Astrocyte of the cerebellum (primary cell): ENCODE results near the gene PARVG.

ENCODE experiments used
- DNase-seq: peaks from one replicate; pipeline ENCODE4 v3.0.0-alpha.2; 2011; ENCODE audit warnings: low read depth
- H3K4me3 ChIP-seq: 2 replicates; pipeline ENCODE4 v1.5.1; 2011; ENCODE audit warnings: mild to moderate bottlenecking, low read depth, low read length, moderate library complexity
- in situ Hi-C: cut with HindIII; loops from 2 replicates; pipeline ENCODE4 v1.10.0; 2017; ENCODE audit warnings: low sequenced_read_pairs
- TF ChIP-seq, protein P1 (sequence below): IDR thresholded peaks from 2 replicates; pipeline ENCODE4 v1.5.1; 2012; ENCODE audit warnings: low read length, low read depth, moderate library complexity, mild to moderate bottlenecking; ENCODE audit errors: missing control alignments

Gene PARVG

DNA sequence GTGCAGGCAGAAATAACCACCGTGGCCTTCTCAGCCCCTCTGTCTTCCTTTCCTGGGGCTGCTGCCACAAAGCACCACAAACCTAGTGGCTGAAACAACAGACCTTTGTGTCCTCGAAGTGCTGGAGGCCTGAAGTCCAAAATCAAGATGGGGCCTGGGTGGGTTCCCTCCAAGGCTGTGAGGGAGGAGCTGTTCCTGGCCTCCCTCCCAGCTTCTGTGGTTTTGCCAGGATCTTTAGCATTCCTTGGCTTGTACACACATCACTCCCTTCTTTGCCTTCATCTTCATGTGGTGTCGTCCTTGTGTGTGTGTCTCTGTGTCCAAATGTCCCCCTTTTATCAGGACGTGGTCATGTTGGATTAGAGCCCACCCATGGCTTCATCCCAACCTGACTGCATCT is 29.0 kb upstream of the PARVG start:
- TF ChIP-seq, protein P1, sequence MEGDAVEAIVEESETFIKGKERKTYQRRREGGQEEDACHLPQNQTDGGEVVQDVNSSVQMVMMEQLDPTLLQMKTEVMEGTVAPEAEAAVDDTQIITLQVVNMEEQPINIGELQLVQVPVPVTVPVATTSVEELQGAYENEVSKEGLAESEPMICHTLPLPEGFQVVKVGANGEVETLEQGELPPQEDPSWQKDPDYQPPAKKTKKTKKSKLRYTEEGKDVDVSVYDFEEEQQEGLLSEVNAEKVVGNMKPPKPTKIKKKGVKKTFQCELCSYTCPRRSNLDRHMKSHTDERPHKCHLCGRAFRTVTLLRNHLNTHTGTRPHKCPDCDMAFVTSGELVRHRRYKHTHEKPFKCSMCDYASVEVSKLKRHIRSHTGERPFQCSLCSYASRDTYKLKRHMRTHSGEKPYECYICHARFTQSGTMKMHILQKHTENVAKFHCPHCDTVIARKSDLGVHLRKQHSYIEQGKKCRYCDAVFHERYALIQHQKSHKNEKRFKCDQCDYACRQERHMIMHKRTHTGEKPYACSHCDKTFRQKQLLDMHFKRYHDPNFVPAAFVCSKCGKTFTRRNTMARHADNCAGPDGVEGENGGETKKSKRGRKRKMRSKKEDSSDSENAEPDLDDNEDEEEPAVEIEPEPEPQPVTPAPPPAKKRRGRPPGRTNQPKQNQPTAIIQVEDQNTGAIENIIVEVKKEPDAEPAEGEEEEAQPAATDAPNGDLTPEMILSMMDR: no peak
- no peak overlapping the region for H3K4me3 ChIP-seq
- in situ Hi-C loops: loop anchor here (10.0 kb wide), 1 partner anchor 153 kb away; no protein-coding TSS in a partner anchor
- peak; percentile 79 for DNase-seq

GRCh38 chr22:44153710-44154109 is 27.0 kb upstream of the PARVG start:
- DNase-seq: no peak
- H3K4me3 ChIP-seq: no peak overlapping the region
- in situ Hi-C loops: loop anchor here (10.0 kb wide), 1 partner anchor 151 kb away; no protein-coding TSS in a partner anchor
- TF ChIP-seq, protein P1: no peak

DNA sequence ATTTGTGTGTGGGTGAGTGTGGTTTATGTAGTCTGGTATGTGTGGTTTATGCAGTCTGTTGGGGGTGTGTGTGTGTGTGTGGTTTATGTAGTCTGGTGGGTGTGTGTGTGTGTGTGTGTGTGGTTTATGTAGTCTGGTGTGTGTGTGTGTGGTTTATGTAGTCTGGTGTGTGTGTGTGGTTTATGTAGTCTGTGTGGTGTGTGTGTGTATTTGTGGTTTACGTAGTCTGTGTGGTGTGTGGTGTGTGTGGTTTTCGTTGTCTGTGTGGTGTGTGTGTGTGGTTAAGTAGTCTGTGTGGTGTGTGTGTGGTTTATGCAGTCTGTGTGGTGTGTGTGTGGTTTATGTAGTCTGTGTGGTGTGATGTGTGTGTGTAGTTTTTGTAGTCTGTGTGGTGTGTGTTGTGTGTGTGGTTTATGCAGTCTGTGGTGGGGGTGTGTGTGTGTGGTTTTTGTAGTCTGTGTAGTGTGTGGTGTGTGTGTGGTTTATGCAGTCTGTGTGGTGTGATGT is 26.2 kb upstream of the PARVG start:
- peak; percentile 64 for DNase-seq
- TF ChIP-seq, protein P1: no peak
- in situ Hi-C loops: loop anchor here (10.0 kb wide), 1 partner anchor 150 kb away; no protein-coding TSS in a partner anchor

DNA sequence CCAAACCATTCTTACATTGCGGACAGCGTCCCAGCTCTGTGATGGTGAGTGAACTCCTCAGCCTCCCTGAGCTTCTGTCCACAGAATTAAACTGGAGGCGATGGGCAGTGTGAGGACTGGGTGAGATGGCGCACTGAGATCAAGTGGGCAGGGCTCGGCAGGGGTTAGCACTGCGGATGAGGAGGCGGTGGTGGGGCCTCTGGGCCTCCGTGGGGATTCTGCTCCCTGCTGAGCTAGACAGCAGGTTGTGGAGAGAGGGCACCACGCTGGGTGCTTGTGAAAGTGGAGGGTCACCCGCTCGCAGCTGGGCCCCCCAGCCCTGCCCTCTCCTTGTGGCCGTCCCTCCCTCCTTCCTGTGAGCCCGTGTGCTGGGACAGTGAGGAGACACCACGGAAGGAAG is 25.6 kb upstream of the PARVG start:
- H3K4me3 ChIP-seq: no peak overlapping the region
- in situ Hi-C loops: loop anchor here (5.0 to 10.0 kb wide), 2 partner anchors 77 to 150 kb away; no protein-coding TSS in a partner anchor
- TF ChIP-seq, protein P1: no peak
- DNase-seq: no peak

More for the DNA sequence above, 26.2 kb upstream of the PARVG start:
- no peak overlapping the region for H3K4me3 ChIP-seq

GRCh38 chr22:44157916-44158618 is 22.7 kb upstream of the PARVG start:
- in situ Hi-C loops: loop anchor here (5.0 to 10.0 kb wide), 2 partner anchors 74 to 147 kb away; no protein-coding TSS in a partner anchor
- no peak overlapping the region for H3K4me3 ChIP-seq
- TF ChIP-seq, protein P1: no peak
- no peak for DNase-seq

DNA sequence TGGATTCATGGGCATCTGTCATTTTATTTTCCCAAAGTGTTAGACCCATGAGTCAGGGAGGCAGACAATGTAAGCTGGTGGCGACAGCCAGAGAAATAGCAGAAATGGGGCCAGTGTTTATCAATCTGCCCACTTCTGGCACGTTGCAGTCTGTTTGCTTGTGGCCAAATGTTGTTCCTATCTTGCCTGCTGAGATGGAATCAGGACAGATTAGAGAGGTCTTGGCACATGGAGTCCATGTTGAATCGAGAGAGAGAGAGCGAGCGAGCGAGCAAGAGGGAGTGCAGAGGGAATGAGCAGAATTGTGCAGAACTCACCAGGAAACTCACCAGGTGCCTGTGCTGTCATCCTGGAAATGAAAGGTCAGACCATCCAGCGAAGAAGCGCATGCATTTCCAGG is 21.9 kb upstream of the PARVG start:
- no peak overlapping the region for H3K4me3 ChIP-seq
- DNase-seq: no peak
- in situ Hi-C loops: loop anchor here (5.0 to 10.0 kb wide), 2 partner anchors 73 to 146 kb away; no protein-coding TSS in a partner anchor
- TF ChIP-seq, protein P1: no peak
